AG04449 (cell line): Measurements from ENCODE around the gene NUP133.

Experiments used
- CTCF ChIA-PET: fragments of 350-600 bp; formaldehyde crosslinking; extraction: SDS; loops from one replicate; lab custom pipeline; 2021; ENCODE audit warnings: antibody characterized with exemption; lab: Yijun Ruan, JAX
- POLR2A ChIA-PET: fragments of 400-600, 350-600 bp; formaldehyde crosslinking; extraction: SDS; loops from one replicate; lab custom pipeline; 2020; ENCODE audit warnings: antibody characterized with exemption, inconsistent platforms; lab: Yijun Ruan, JAX
- DNase-seq: peaks from one replicate; pipeline ENCODE4 v3.0.0-alpha.2; 2010; ENCODE audit warnings: low read depth, low spot score
- H3K4me3 ChIP-seq: 2 replicates; pipeline ENCODE4 v1.5.1; 2011; ENCODE audit warnings: low read depth, mild to moderate bottlenecking, control low read depth, low read length
- TF ChIP-seq, protein P1 (sequence below): IDR thresholded peaks from one replicate; pipeline ENCODE4 v1.5.1; 2011; ENCODE audit warnings: mild to moderate bottlenecking, moderate library complexity, low read length, control low read depth, inconsistent platforms; ENCODE audit not compliant: insufficient read depth; ENCODE audit errors: missing control alignments

The NUP133 gene

DNA sequence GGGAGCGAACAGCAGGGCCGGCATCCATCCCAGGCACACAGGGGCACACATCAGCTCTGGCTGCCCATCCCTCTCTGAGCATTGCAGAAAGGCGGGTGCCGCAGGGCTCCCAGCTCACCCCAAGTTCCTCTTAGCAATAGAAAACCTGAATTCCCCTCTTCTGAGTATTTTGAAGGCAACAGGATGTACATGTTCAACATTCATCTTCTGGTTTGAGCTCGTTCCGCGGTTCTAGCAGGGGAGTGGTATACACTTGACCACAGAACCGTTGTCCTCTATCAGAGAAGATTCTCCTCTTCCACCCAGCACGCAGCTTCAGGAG is 97.8 kb downstream of the NUP133 start:
- ChIA-PET POLR2A (interaction anchor here (1.6 kb wide), 1 partner anchor 27 kb away, joined by 3 read pairs; no protein-coding TSS in a partner anchor), CTCF (interaction anchor here (2.0 kb wide), 1 partner anchor 13 kb away, joined by 5 read pairs; no protein-coding TSS in a partner anchor)
- no peak overlapping the region for H3K4me3 ChIP-seq
- DNase-seq, result no peak
- TF ChIP-seq, protein P1, sequence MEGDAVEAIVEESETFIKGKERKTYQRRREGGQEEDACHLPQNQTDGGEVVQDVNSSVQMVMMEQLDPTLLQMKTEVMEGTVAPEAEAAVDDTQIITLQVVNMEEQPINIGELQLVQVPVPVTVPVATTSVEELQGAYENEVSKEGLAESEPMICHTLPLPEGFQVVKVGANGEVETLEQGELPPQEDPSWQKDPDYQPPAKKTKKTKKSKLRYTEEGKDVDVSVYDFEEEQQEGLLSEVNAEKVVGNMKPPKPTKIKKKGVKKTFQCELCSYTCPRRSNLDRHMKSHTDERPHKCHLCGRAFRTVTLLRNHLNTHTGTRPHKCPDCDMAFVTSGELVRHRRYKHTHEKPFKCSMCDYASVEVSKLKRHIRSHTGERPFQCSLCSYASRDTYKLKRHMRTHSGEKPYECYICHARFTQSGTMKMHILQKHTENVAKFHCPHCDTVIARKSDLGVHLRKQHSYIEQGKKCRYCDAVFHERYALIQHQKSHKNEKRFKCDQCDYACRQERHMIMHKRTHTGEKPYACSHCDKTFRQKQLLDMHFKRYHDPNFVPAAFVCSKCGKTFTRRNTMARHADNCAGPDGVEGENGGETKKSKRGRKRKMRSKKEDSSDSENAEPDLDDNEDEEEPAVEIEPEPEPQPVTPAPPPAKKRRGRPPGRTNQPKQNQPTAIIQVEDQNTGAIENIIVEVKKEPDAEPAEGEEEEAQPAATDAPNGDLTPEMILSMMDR, result no peak

DNA sequence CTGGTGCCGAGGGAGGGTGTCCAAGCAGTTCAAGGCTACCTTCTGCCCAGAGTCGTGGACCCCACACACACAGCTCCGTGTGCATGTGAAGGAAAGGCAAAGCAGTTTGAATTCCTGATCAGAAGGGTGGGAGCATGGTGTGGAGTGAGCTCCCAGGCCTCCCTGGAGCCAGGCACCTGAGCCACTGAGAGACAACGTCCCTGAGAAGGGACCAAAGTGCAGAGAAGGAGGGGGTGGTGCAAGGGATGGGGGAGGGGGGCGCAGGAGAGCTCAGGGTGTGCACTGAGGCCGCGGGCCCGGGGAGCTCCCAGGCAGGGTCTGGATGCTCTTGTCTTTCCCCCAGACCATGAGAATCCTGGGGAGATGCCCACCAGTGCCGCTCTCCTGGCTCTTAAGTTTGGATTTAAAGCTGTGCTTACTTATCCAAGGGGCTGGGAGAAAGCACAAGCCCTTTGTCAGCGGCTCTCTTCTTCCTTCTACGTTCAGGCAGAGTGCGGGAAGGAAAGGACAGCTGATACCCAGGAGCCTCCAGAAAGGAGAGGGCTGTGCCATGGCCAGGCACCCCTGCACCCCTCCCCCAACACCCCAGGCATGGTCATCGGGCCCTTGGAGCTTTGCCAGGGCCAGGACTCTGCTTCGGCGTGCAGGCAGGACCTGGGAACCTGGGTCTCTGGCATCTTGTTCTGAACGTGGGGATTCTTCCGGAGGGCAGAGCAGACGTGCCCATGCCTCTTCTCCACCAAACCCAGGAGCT is 98.3 kb downstream of the NUP133 start:
- no peak for DNase-seq
- H3K4me3 ChIP-seq, result no peak overlapping the region
- TF ChIP-seq, protein P1, result no peak
- CTCF ChIA-PET, result interaction anchor here (2.0 kb wide), 1 partner anchor 13 kb away, joined by 5 read pairs; no protein-coding TSS in a partner anchor
- POLR2A ChIA-PET, result interaction anchor here (1.6 kb wide), 1 partner anchor 28 kb away, joined by 3 read pairs; no protein-coding TSS in a partner anchor

DNA sequence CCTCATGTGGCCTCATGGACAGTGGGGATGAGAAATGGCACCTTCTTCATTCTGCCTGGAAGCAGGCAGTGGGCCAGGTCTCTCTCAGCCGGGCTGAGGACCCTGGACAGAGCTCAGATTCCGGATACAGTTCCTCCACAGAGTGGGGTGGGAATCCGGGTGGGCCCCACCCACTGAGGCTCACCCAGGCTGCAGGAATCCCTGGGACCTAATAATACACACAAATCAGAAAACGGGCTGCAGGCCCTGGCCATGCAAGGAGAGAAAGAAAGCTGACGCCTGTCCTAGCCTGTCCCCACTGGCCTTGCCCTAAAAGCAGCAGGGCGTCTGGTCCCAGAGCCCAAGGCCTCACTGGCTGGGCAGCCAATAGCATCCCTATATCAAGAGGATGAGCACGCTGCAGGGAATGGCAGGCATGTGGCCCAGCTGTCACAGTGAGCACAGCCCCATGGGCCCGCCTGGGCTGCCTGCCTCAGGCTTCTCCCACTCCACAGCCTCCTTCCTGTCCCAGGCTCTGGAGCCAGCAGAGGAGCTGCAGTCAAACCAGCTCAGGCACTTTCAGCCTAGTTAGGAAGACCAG is 99.6 kb downstream of the NUP133 start:
- CTCF ChIA-PET, result interaction anchor here (1.0 to 2.0 kb wide), 3 partner anchors 11 to 181 kb away, joined by 3 to 5 read pairs (median 5); no protein-coding TSS in a partner anchor
- no peak overlapping the region for H3K4me3 ChIP-seq
- DNase-seq, result no peak
- POLR2A ChIA-PET, result interaction anchor here (0.8 kb wide), 1 partner anchor 24 kb away, joined by 3 read pairs; no protein-coding TSS in a partner anchor
- TF ChIP-seq, protein P1, result no peak

DNA sequence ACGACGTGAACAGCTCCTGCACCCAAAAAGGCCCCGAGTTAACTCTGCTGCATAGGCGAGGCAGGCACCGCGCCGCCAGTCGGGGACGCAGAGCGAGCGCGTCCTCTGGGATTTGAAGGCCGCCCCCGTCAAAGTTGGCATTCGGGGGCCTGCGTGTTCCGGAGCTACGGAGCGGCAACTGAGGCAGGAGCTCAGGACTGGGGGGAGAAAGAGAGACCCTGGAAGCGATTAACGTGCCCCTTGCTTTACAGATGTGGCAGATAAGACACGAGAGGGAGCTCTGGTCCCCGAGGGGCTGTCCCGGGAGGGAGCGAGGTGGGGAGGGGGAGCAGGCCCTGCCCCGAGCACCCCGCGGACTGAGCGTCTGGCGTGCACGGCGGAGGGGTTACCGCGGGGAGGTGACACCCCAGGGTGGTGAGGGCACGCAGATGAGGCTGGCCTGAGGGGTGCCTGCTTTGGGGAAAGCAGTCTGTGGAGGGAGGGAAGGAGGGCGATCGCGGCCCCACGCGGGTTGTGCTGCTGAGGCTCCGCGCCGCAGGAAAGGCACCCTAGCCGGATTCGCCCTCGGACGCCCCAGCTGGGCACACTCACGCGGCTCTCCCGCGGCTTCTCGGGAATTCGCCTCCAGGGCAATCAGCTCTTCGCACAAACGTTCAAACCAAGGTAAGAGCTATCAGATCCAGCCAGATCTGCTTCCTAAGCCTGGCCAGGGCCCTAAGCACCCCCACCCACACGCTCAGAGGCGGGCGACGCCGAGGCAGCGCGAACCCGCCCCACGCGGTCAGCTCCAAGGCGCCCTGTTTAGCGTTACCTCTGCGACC is 100.7 kb downstream of the NUP133 start:
- DNase-seq, result no peak
- peak overlapping the region; percentile 20 for H3K4me3 ChIP-seq
- TF ChIP-seq, protein P1, result no peak
- POLR2A ChIA-PET, result no interaction called here
- CTCF ChIA-PET, result interaction anchor here (1.1 to 1.2 kb wide), 3 partner anchors 10 to 180 kb away, joined by 3 read pairs; no protein-coding TSS in a partner anchor

DNA sequence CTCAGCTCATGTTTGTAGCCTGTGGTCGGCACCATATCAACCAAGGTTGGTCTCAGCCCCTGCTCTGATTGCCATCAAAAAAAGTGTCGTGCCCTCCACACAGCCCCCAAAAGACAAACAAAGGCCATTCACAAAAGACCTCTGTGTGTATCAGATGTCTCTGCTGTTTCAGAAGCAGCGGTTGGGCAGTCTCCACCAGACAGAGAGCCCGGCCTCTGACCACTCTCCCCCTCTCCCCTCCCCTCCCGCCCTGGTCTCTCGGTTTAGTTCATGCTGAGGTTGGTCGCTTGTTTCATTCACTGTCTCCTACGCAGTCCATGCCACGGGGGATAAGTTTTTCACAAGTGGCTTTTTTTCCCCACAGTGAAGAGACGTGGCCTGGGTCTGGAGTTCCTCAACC is 101.3 kb downstream of the NUP133 start:
- POLR2A ChIA-PET, result no interaction called here
- DNase-seq, result no peak
- CTCF ChIA-PET, result interaction anchor here (1.1 to 1.2 kb wide), 2 partner anchors 9 to 75 kb away, joined by 3 read pairs; no protein-coding TSS in a partner anchor
- no peak overlapping the region for H3K4me3 ChIP-seq
- TF ChIP-seq, protein P1, result no peak
